Loucy (cell line): ENCODE measurements around the gene KIAA1614.

Experiments
- H2AFZ ChIP-seq: fragments of 200-600 bp; sonication (generic); 2 replicates; pipeline ENCODE4 v1.6.0; 2016; ENCODE audit warnings: antibody characterized with exemption, mild to moderate bottlenecking, low read length, moderate library complexity
- H3F3A ChIP-seq: fragments of 200-600 bp; 2 replicates; pipeline ENCODE4 v1.6.0; 2016; ENCODE audit warnings: antibody characterized with exemption, low read depth, mild to moderate bottlenecking
- H3K27me3 ChIP-seq: fragments of 200-600 bp; sonication (generic); 2 replicates; pipeline ENCODE4 v1.6.1; 2014; ENCODE audit warnings: low read length, mild to moderate bottlenecking; ENCODE audit not compliant: insufficient read depth, poor library complexity, severe bottlenecking
- H3K36me3 ChIP-seq: fragments of 200-600 bp; sonication (generic); 2 replicates; pipeline ENCODE4 v1.6.1; 2016; ENCODE audit warnings: low read length; ENCODE audit not compliant: insufficient read depth
- H3K4me1 ChIP-seq: fragments of 200-600 bp; sonication (generic); 2 replicates; pipeline ENCODE4 v1.5.1; 2014; ENCODE audit warnings: low read length, mild to moderate bottlenecking; ENCODE audit not compliant: insufficient read depth, poor library complexity, severe bottlenecking
- H3K4me2 ChIP-seq: fragments of 200-600 bp; sonication (generic); 2 replicates; pipeline ENCODE4 v1.6.0; 2014; ENCODE audit warnings: antibody characterized with exemption, low read length, low read depth, mild to moderate bottlenecking; ENCODE audit not compliant: poor library complexity, severe bottlenecking
- H3K4me3 ChIP-seq: fragments of 200-600 bp; sonication (generic); 2 replicates; pipeline ENCODE4 v1.5.1; 2014; ENCODE audit warnings: low read length, mild to moderate bottlenecking, mixed read lengths; ENCODE audit not compliant: poor library complexity, severe bottlenecking
- H3K79me2 ChIP-seq: fragments of 200-600 bp; sonication (generic); 2 replicates; pipeline ENCODE4 v1.6.1; 2014; ENCODE audit warnings: low read length; ENCODE audit not compliant: insufficient read depth
- H3K9ac ChIP-seq: fragments of 200-600 bp; sonication (generic); 2 replicates; pipeline ENCODE4 v1.6.0; 2014; ENCODE audit warnings: mild to moderate bottlenecking, low read depth, low read length, moderate library complexity; ENCODE audit not compliant: poor library complexity, severe bottlenecking
- H3K9me2 ChIP-seq: fragments of 200-600 bp; sonication (generic); replicated peaks from 2 replicates; pipeline ENCODE4 v1.6.1; 2016; ENCODE audit warnings: low read depth, low read length, mixed read lengths
- H3K9me3 ChIP-seq: fragments of 200-600 bp; sonication (generic); 2 replicates; pipeline ENCODE4 v1.6.1; 2014; ENCODE audit warnings: mild to moderate bottlenecking, antibody characterized with exemption, low read length, low read depth; ENCODE audit not compliant: insufficient read depth
- H4K20me1 ChIP-seq: fragments of 200-600 bp; sonication (generic); 2 replicates; pipeline ENCODE4 v1.6.0; 2014; ENCODE audit warnings: antibody characterized with exemption, low read length, mild to moderate bottlenecking; ENCODE audit not compliant: insufficient read depth, poor library complexity, severe bottlenecking
- CTCF ChIP-seq: fragments of 200-600 bp; sonication (generic); conservative IDR thresholded peaks from 2 replicates; pipeline ENCODE4 v1.5.1; 2014; ENCODE audit warnings: mild to moderate bottlenecking, antibody characterized with exemption, low read length
- EZH2phosphoT487 ChIP-seq: fragments of 200-600 bp; IDR thresholded peaks from 2 replicates; pipeline ENCODE4 v1.6.1; 2018; ENCODE audit warnings: antibody characterized with exemption, mild to moderate bottlenecking, moderate library complexity, borderline replicate concordance

The KIAA1614 gene

GRCh38 chr1:180922631-180923015 is 9.9 kb downstream of the KIAA1614 start:
- Histone ChIP-seq H2AFZ (no peak overlapping the region), H3K9me2 (no peaks in the 10 kb centered on the region), H3K4me3 (no peak overlapping the region), H3K9ac (no peak overlapping the region), H4K20me1 (no peaks in the 10 kb centered on the region), H3K4me2 (no peak overlapping the region), H3K36me3 (no peaks in the 10 kb centered on the region), H3K27me3 (no peaks in the 10 kb centered on the region), H3K4me1 (peaks cover 22% of the 10 kb centered on the region), H3K9me3 (no peaks in the 10 kb centered on the region), H3K79me2 (no peaks in the 10 kb centered on the region), H3F3A (no peaks in the 10 kb centered on the region)
- TF ChIP-seq EZH2phosphoT487 (no peak), CTCF (no peak)

- Histone ChIP-seq H3K4me2 (no peak overlapping the region), H3K9me3 (no peaks in the 10 kb centered on the region), H3K4me1 (peaks cover 22% of the 10 kb centered on the region), H3F3A (no peaks in the 10 kb centered on the region), H3K9ac (no peak overlapping the region), H2AFZ (no peak overlapping the region), H3K4me3 (no peak overlapping the region), H3K9me2 (no peaks in the 10 kb centered on the region), H4K20me1 (no peaks in the 10 kb centered on the region), H3K79me2 (no peaks in the 10 kb centered on the region), H3K27me3 (no peaks in the 10 kb centered on the region), H3K36me3 (no peaks in the 10 kb centered on the region)
- TF ChIP-seq CTCF, result no peak
- TF ChIP-seq EZH2phosphoT487, result no peak
Observed at GRCh38 chr1:180923021-180923841, 10.5 kb downstream of the KIAA1614 start.

GRCh38 chr1:180923887-180924286 is 11.2 kb downstream of the KIAA1614 start:
- Histone ChIP-seq H3K79me2 (no peaks in the 10 kb centered on the region), H2AFZ (no peak overlapping the region), H3K36me3 (no peaks in the 10 kb centered on the region), H4K20me1 (no peaks in the 10 kb centered on the region), H3K4me1 (peaks cover 22% of the 10 kb centered on the region), H3K9me3 (no peaks in the 10 kb centered on the region), H3K27me3 (no peaks in the 10 kb centered on the region), H3K9ac (no peak overlapping the region), H3K4me3 (no peak overlapping the region), H3K9me2 (no peaks in the 10 kb centered on the region), H3K4me2 (no peak overlapping the region), H3F3A (no peaks in the 10 kb centered on the region)
- TF ChIP-seq EZH2phosphoT487 (no peak), CTCF (no peak)
